Sigmoid colon (tissue), 4 donors: ENCODE measurements around the gene TSPAN3.

Source experiments
- EP300 ChIP-seq, 4 donors: sonication (generic); formaldehyde crosslinking; IDR thresholded peaks; one replicate each; pipeline ENCODE4 v1.6.1; 2017; ENCODE audit warnings: antibody characterized with exemption in 4 of 4
- TF ChIP-seq, protein P1 (sequence below), 4 experiments: fragments of 450-650 bp in 3 of 4; fragments of 200-600 bp in 1 of 4; IDR thresholded peaks; one replicate each; pipeline ENCODE4 v1.5.1; 2016 to 2019; ENCODE audit warnings: antibody characterized with exemption in 4 of 4, mild to moderate bottlenecking in 3 of 4, moderate library complexity in 2 of 4

GRCh38 chr15:76994001-76994400 lies 76.9 kb downstream of the TSPAN3 start:
- TF ChIP-seq, protein P1, sequence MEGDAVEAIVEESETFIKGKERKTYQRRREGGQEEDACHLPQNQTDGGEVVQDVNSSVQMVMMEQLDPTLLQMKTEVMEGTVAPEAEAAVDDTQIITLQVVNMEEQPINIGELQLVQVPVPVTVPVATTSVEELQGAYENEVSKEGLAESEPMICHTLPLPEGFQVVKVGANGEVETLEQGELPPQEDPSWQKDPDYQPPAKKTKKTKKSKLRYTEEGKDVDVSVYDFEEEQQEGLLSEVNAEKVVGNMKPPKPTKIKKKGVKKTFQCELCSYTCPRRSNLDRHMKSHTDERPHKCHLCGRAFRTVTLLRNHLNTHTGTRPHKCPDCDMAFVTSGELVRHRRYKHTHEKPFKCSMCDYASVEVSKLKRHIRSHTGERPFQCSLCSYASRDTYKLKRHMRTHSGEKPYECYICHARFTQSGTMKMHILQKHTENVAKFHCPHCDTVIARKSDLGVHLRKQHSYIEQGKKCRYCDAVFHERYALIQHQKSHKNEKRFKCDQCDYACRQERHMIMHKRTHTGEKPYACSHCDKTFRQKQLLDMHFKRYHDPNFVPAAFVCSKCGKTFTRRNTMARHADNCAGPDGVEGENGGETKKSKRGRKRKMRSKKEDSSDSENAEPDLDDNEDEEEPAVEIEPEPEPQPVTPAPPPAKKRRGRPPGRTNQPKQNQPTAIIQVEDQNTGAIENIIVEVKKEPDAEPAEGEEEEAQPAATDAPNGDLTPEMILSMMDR (IDR thresholded peaks at IDR 0.05) = no peak
- no peak for TF ChIP-seq EP300 (IDR thresholded peaks at IDR 0.05)
